BLaER1 (cell line): ENCODE data around the gene DDIT3.

Source experiments
- H3K27ac ChIP-seq: shearing (Covaris generic); formaldehyde crosslinking; 2 replicates; pipeline ENCODE4 v1.8.1; 2022
- H3K27me3 ChIP-seq: shearing (Covaris generic); formaldehyde crosslinking; 2 replicates; pipeline ENCODE4 v1.8.1; 2022
- H3K36me3 ChIP-seq: shearing (Covaris generic); formaldehyde crosslinking; 2 replicates; pipeline ENCODE4 v1.8.1; 2022
- H3K4me1 ChIP-seq: shearing (Covaris generic); formaldehyde crosslinking; 2 replicates; pipeline ENCODE4 v1.8.1; 2022
- H3K4me2 ChIP-seq: shearing (Covaris generic); formaldehyde crosslinking; 2 replicates; pipeline ENCODE4 v1.8.1; 2022
- H3K4me3 ChIP-seq: shearing (Covaris generic); formaldehyde crosslinking; 2 replicates; pipeline ENCODE4 v1.8.1; 2022
- H3K9ac ChIP-seq: shearing (Covaris generic); formaldehyde crosslinking; 2 replicates; pipeline ENCODE4 v1.8.1; 2022
- H3K9me3 ChIP-seq: shearing (Covaris generic); formaldehyde crosslinking; 2 replicates; pipeline ENCODE4 v1.8.1; 2022
- H4K20me1 ChIP-seq: shearing (Covaris generic); formaldehyde crosslinking; 2 replicates; pipeline ENCODE4 v1.8.1; 2022
- Cebpa-rat ChIP-seq: shearing (Covaris generic); IDR thresholded peaks from 2 replicates; pipeline ENCODE4 v1.8.1; 2022

DDIT3 gene

GRCh38 chr12:57488402-57489156 lies 31.7 kb downstream of the DDIT3 start:
- Histone ChIP-seq H3K27me3 (no peaks in the 10 kb centered on the region), H3K4me1 (peaks cover 20% of the 10 kb centered on the region), H3K36me3 (peaks cover 43% of the 10 kb centered on the region), H3K4me3 (peak overlapping the region; percentile 99), H4K20me1 (peaks cover 24% of the 10 kb centered on the region; the same call in 1 of the 2 replicates), H3K4me2 (peak overlapping the region; percentile 93), H3K9me3 (peaks cover 5% of the 10 kb centered on the region; the same call in 1 of the 2 replicates), H3K9ac (peak overlapping the region; percentile 99), H3K27ac (peak overlapping the region; percentile 97)
- no peak for TF ChIP-seq Cebpa-rat

- Histone ChIP-seq H3K27ac (peak within 1 kb of the TSS; percentile 97), H4K20me1 (peaks cover 24% of the 10 kb centered on the region; the same call in 1 of the 2 replicates), H3K9ac (peak within 1 kb of the TSS; percentile 99), H3K36me3 (peaks cover 41% of the 10 kb centered on the region), H3K9me3 (peaks cover 3% of the 10 kb centered on the region; the same call in 1 of the 2 replicates), H3K27me3 (no peaks in the 10 kb centered on the region), H3K4me3 (peak within 1 kb of the TSS; percentile 99), H3K4me1 (peaks cover 20% of the 10 kb centered on the region), H3K4me2 (peak within 1 kb of the TSS; percentile 93)
- TF ChIP-seq Cebpa-rat, result peak; percentile 78
Measured at GRCh38 chr12:57487597-57488401, 32.5 kb downstream of the DDIT3 start, which contains the start of gene MARS1. Gene MARS1 (plus strand): TSS chr12:57488068. CDS start chr12:57488091, 23 bp downstream.

DNA sequence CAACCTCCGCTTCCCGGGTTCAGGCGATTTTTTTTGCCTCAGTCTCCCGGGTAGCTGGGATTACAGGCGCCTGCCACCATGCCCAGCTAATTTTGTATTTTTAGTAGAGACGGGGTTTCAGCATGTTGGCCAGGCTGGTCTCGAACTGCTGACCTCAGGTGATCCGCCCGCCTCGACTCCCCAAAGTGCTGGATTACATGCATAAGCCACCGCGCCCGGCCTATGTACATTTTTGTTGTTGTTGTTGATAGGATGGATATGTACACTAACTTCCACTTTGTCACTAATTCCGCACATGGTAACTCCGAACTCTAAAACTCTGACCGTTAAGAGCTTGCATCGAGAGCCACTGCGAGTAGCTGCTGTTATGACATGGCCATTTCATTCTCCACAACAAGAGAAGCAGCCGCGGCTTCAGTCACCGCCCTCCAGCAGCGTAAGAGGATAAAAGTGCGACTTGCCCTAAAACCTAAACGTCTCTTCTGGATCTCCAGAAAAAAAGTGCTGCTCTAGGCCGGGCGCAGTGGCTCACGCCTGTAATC lies 33.2 kb downstream of the DDIT3 start:
- Histone ChIP-seq H3K36me3 (peaks cover 34% of the 10 kb centered on the region), H3K4me2 (peak overlapping the region; percentile 53), H3K4me1 (peaks cover 20% of the 10 kb centered on the region), H3K9ac (no peak overlapping the region), H4K20me1 (peaks cover 24% of the 10 kb centered on the region; the same call in 1 of the 2 replicates), H3K9me3 (no peaks in the 10 kb centered on the region), H3K27ac (peak overlapping the region; percentile 97), H3K4me3 (0 out of 2 replicates have a peak overlapping the region, but pooled peaks have one; percentile 99), H3K27me3 (no peaks in the 10 kb centered on the region)
- TF ChIP-seq Cebpa-rat, result no peak

- no peak overlapping the region for H3K9ac ChIP-seq
- H3K4me3 ChIP-seq, result no peak overlapping the region
- peaks cover 22% of the 10 kb centered on the region for H3K4me1 ChIP-seq
- H3K27me3 ChIP-seq, result no peaks in the 10 kb centered on the region
- H3K36me3 ChIP-seq, result peaks cover 20% of the 10 kb centered on the region
- no peaks in the 10 kb centered on the region for H3K9me3 ChIP-seq
- TF ChIP-seq Cebpa-rat, result no peak
- H4K20me1 ChIP-seq, result peaks cover 18% of the 10 kb centered on the region; the same call in 1 of the 2 replicates
- no peak overlapping the region for H3K4me2 ChIP-seq
- no peak overlapping the region for H3K27ac ChIP-seq
Measured at GRCh38 chr12:57485695-57486094, 34.6 kb downstream of the DDIT3 start.

GRCh38 chr12:57483466-57483865 lies 36.8 kb downstream of the DDIT3 start:
- H3K9ac ChIP-seq, result no peak overlapping the region
- no peak for TF ChIP-seq Cebpa-rat
- H3K4me2 ChIP-seq, result no peak overlapping the region

GRCh38 chr12:57481671-57482070 lies 38.6 kb downstream of the DDIT3 start:
- H3K27me3 ChIP-seq, result no peaks in the 10 kb centered on the region
- no peak overlapping the region for H3K4me3 ChIP-seq
- H3K4me1 ChIP-seq, result peaks cover 42% of the 10 kb centered on the region
- H3K9ac ChIP-seq, result no peak overlapping the region
- H3K4me2 ChIP-seq, result no peak overlapping the region
- TF ChIP-seq Cebpa-rat, result no peak
- H3K9me3 ChIP-seq, result no peaks in the 10 kb centered on the region
- H3K36me3 ChIP-seq, result no peaks in the 10 kb centered on the region
- H4K20me1 ChIP-seq, result no peaks in the 10 kb centered on the region
- H3K27ac ChIP-seq, result no peak overlapping the region

More at GRCh38 chr12:57483466-57483865, 36.8 kb downstream of the DDIT3 start:
- Histone ChIP-seq H3K36me3 (no peaks in the 10 kb centered on the region), H3K4me1 (peaks cover 30% of the 10 kb centered on the region), H3K27me3 (no peaks in the 10 kb centered on the region), H3K9me3 (no peaks in the 10 kb centered on the region), H4K20me1 (no peaks in the 10 kb centered on the region), H3K4me3 (no peak overlapping the region), H3K27ac (no peak overlapping the region)

DNA sequence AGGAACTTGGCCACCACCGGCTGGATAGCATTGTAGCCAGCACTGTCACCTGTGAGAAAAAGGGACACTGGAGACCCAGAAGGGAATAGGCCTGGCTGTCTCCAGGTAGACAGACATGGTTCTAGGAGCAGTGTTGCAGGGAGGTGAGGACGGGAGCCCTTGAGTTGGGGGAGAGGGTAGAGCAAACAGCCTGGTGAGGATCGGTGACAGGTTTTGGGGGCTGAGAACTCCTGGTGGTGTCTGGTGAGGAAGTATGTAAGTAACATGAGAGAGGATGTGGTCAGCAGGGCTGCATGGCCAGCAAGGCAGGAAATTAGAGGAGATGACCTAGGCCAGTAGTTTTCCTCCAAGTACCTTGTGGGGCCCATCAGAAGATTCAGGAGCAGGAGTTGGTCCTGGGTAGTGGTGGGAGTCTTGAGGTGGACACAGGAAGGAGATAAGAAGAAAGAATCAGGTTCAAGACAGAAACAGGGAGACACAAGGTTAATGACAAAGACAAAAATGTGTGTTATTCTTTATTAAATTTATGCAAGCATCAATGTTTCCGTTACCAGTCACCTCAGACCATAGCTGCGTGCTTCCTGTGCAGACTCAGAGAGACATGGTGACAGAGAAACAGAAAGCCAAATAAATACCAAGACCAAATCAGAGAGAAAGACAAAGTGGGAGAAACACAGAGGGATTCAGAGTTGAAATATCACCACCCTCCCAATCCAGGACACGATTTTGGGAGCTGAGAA lies 40.8 kb downstream of the DDIT3 start, which contains the start of gene ARHGAP9:
ARHGAP9 (minus strand) TSS at position 491 of the 740 bp plus-strand sequence; CDS start at position 31, 460 bp downstream.
- H4K20me1 ChIP-seq, result no peaks in the 10 kb centered on the region
- H3K4me2 ChIP-seq, result peak within 1 kb of the TSS; percentile 99
- TF ChIP-seq Cebpa-rat, result no peak
- peak within 1 kb of the TSS; percentile 88 for H3K27ac ChIP-seq
- no peaks in the 10 kb centered on the region for H3K9me3 ChIP-seq
- H3K4me1 ChIP-seq, result peaks cover 63% of the 10 kb centered on the region
- peak within 1 kb of the TSS; percentile 47 for H3K9ac ChIP-seq
- H3K36me3 ChIP-seq, result peaks cover 11% of the 10 kb centered on the region
- H3K27me3 ChIP-seq, result peaks cover 6% of the 10 kb centered on the region; the same call in 1 of the 2 replicates
- H3K4me3 ChIP-seq, result peak within 1 kb of the TSS; percentile 28; the same call in 1 of the 2 replicates

- Histone ChIP-seq H3K4me1 (peaks cover 63% of the 10 kb centered on the region), H3K9ac (no peak overlapping the region), H3K36me3 (peaks cover 16% of the 10 kb centered on the region), H4K20me1 (no peaks in the 10 kb centered on the region), H3K4me3 (peak overlapping the region; percentile 28; the same call in 1 of the 2 replicates), H3K9me3 (no peaks in the 10 kb centered on the region), H3K4me2 (peak overlapping the region; percentile 99), H3K27me3 (peaks cover 6% of the 10 kb centered on the region; the same call in 1 of the 2 replicates), H3K27ac (peak overlapping the region; percentile 88)
- no peak for TF ChIP-seq Cebpa-rat
Measured at GRCh38 chr12:57479043-57479375, 41.3 kb downstream of the DDIT3 start.
